Activated CD8-positive, alpha-beta T cell treated with anti-CD3 and anti-CD28 coated beads for 36 hours (primary cell): Measurements from ENCODE around the gene TMX2. TPM values are rescaled to one million over a fixed set of nuclear protein-coding genes. Genes with fewer than 3 reads are reported as not detected.

Source experiments
- ATAC-seq: fragments of 200-7000 bp; cut with Tn5 transposase; one replicate; pipeline ENCODE4 v1.10.0; 2021; ENCODE audit warnings: mild to moderate bottlenecking, moderate library complexity
- CTCF ChIA-PET: fragments of 350-600 bp; sonication (Branson Sonifier 250); formaldehyde crosslinking; loops from one replicate; lab custom pipeline; 2021; ENCODE audit warnings: antibody characterized with exemption; lab: Charles Lee
- POLR2A ChIA-PET: fragments of 350-600 bp; sonication (Branson Sonifier 250); formaldehyde crosslinking; loops from one replicate; lab custom pipeline; 2021; ENCODE audit warnings: antibody characterized with exemption; lab: Charles Lee
- DNase-seq: peaks from one replicate; pipeline ENCODE4 v3.0.0-alpha.2; 2020
- H3K27ac Mint-ChIP-seq: one replicate; pipeline ENCODE4 v1.8.0; 2021; ENCODE audit warnings: mild to moderate bottlenecking, mixed read lengths
- H3K27me3 Mint-ChIP-seq: one replicate; pipeline ENCODE4 v1.8.0; 2021; ENCODE audit warnings: mixed read lengths
- H3K36me3 Mint-ChIP-seq: one replicate; pipeline ENCODE4 v1.8.0; 2021; ENCODE audit warnings: low read depth, mixed read lengths
- H3K4me1 Mint-ChIP-seq: one replicate; pipeline ENCODE4 v1.8.0; 2021; ENCODE audit warnings: low read depth, mixed read lengths
- H3K4me3 Mint-ChIP-seq: one replicate; pipeline ENCODE4 v1.8.0; 2021; ENCODE audit warnings: mild to moderate bottlenecking, moderate library complexity, mixed read lengths
- H3K9me3 Mint-ChIP-seq: one replicate; pipeline ENCODE4 v1.8.0; 2021; ENCODE audit warnings: mixed read lengths
- intact Hi-C: fragments of 100-400 bp; cut with micrococcal nuclease; formaldehyde crosslinking; loops from one replicate; pipeline ENCODE4 v1.10.0; 2022
- total RNA-seq, 2 experiments: library from RNA; stranded (reverse); gene quantifications; one replicate each; pipeline ENCODE4 v1.2.3, GENCODE V29; 2021
- TF ChIP-seq, protein P1 (sequence below): fragments of 200-600 bp; IDR thresholded peaks from one replicate; pipeline ENCODE4 v1.8.0; 2022; ENCODE audit warnings: antibody characterized with exemption, mild to moderate bottlenecking

Gene TMX2
- total RNA-seq, 2 experiments from 2014 or later = 53.1 to 58.6 TPM

DNA sequence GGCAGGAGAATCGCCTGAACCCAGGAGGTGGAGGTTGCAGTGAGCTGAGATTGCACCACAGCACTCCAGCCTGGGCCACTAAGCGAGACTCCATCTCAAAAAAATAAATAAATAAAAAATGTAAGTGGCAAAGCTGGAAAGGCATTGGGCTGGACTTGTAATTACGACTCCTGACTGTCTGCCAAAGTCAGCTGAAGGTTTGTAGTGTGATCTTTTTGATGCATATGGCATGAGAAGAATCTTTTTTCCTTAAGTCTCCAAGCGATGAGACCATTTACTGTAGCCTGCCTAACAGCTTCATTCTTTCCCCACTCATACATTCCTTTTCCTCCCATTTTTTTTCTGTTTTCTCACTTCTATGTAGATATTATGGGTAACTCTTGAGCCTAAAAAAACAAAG lies 74.0 kb downstream of the TMX2 start:
- peaks cover 19% of the 10 kb centered on the region for H3K4me1 Mint-ChIP-seq
- H3K36me3 Mint-ChIP-seq = no peaks in the 10 kb centered on the region
- H3K27ac Mint-ChIP-seq = no peak overlapping the region
- ChIA-PET CTCF (interaction anchor here (1.3 kb wide), 1 partner anchor 14 kb away, joined by 6 read pairs; no protein-coding TSS in a partner anchor), POLR2A (no interaction called here)
- intact Hi-C loops = no loop called here
- ATAC-seq (no peak), DNase-seq (no peak)
- no peaks in the 10 kb centered on the region for H3K9me3 Mint-ChIP-seq
- H3K27me3 Mint-ChIP-seq = no peaks in the 10 kb centered on the region
- TF ChIP-seq, protein P1, sequence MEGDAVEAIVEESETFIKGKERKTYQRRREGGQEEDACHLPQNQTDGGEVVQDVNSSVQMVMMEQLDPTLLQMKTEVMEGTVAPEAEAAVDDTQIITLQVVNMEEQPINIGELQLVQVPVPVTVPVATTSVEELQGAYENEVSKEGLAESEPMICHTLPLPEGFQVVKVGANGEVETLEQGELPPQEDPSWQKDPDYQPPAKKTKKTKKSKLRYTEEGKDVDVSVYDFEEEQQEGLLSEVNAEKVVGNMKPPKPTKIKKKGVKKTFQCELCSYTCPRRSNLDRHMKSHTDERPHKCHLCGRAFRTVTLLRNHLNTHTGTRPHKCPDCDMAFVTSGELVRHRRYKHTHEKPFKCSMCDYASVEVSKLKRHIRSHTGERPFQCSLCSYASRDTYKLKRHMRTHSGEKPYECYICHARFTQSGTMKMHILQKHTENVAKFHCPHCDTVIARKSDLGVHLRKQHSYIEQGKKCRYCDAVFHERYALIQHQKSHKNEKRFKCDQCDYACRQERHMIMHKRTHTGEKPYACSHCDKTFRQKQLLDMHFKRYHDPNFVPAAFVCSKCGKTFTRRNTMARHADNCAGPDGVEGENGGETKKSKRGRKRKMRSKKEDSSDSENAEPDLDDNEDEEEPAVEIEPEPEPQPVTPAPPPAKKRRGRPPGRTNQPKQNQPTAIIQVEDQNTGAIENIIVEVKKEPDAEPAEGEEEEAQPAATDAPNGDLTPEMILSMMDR = no peak
- H3K4me3 Mint-ChIP-seq = no peak overlapping the region

DNA sequence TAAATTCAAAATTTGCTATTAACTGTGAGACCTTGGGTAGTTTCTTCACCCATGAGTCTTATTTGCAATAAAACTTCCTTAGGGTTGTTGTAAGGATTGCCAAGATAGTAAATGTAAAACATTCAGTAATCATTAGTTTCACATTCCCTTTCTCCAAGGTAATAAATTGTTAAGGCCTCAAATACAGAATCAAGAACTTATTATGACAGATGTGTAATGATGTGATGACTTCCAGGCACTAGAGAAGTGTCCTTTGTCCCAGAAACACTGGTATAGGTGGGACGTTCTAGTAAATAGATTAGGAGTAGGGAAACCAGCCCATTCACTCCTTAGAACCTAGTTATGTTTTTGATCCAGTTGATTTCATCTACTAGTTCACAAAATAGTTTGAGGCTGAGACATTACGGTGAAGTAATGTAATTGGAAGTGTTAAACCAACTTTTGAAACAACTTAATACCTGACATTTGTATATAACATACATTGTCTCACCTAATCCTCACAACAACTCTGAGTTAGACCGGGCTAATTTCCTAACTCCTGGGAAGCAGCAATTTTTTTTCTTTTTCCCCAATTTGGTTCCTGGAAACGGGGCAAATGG lies 74.7 kb downstream of the TMX2 start:
- no peak overlapping the region for H3K4me3 Mint-ChIP-seq
- intact Hi-C loops = no loop called here
- ATAC-seq (no peak), DNase-seq (no peak)
- ChIA-PET POLR2A (no interaction called here), CTCF (interaction anchor here (1.3 kb wide), 1 partner anchor 14 kb away, joined by 6 read pairs; no protein-coding TSS in a partner anchor)
- peaks cover 19% of the 10 kb centered on the region for H3K4me1 Mint-ChIP-seq
- H3K27me3 Mint-ChIP-seq = no peaks in the 10 kb centered on the region
- no peak overlapping the region for H3K27ac Mint-ChIP-seq
- peaks cover 1% of the 10 kb centered on the region for H3K36me3 Mint-ChIP-seq
- TF ChIP-seq, protein P1 = no peak
- H3K9me3 Mint-ChIP-seq = no peaks in the 10 kb centered on the region

DNA sequence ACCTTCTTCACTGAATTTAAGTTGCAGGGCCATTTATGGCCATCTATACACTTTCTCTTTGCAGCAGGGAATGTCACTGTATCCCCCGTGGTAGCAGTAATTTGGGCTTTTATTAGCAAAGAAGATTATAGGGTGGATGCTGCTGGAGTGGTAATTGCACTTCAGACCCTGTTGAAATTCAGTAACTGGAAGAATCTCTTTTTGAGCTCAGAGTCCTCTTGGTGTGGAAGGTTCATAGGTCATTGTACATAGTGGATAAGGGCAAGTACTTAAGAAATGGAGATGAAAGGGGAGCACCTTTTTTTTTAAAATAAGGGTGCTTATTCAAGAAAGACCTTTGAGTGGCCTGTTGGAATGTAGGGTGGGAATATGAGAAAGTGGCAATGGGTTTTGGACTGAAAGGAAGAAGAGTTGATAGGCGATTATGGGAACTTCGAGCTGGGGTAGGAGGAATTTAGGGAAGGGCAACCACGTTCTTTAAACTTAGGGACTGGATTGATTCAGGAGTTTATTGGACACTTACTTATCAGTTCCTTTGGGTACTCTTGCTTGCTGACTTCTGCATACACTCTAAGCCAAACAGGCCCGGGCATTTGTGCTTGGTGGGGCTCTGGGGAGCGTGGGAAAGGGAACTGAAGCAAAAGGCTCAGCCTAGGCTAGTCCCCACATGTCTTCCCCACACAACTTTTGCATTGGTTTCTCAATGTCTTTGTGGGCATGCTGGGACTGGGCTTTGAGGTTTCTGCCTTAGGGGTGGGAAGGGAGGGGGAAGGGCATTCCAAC lies 75.7 kb downstream of the TMX2 start:
- TF ChIP-seq, protein P1 = no peak
- POLR2A ChIA-PET = interaction anchor here (0.7 kb wide), 1 partner anchor 391 kb away, joined by 3 read pairs; no protein-coding TSS in a partner anchor

DNA sequence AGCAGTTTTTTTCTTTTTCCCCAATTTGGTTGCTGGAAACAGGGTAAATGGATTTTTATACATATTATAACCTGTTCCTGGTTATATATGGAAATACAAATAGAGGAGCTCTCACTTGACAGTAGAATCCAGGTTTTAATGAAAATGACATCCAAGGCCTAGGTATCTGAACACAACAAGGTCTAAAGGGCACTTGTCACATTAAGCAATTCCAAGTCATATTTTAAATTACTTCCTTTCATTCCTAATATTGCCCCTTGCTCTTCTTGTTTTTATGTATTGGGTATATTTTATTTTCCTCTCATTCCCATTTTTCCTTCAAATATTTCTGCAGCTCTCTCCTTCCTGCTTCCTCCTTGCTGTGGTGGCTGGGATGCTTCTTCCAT lies 76.3 kb downstream of the TMX2 start:
- Mint-ChIP-seq H3K27ac (no peak overlapping the region), H3K36me3 (peaks cover 4% of the 10 kb centered on the region), H3K27me3 (no peaks in the 10 kb centered on the region), H3K4me3 (no peak overlapping the region), H3K9me3 (no peaks in the 10 kb centered on the region), H3K4me1 (peaks cover 30% of the 10 kb centered on the region)
- TF ChIP-seq, protein P1 = no peak
- intact Hi-C loops = no loop called here
- ChIA-PET CTCF (interaction anchor here (2.5 kb wide), 1 partner anchor 12 kb away, joined by 13 read pairs; no protein-coding TSS in a partner anchor), POLR2A (no interaction called here)
- ATAC-seq (no peak), DNase-seq (no peak)

More for the DNA sequence above, 75.7 kb downstream of the TMX2 start:
- DNase-seq (no peak), ATAC-seq (no peak)
- no peak overlapping the region for H3K27ac Mint-ChIP-seq
- peaks cover 24% of the 10 kb centered on the region for H3K4me1 Mint-ChIP-seq
- H3K27me3 Mint-ChIP-seq = no peaks in the 10 kb centered on the region
- H3K4me3 Mint-ChIP-seq = no peak overlapping the region
- H3K9me3 Mint-ChIP-seq = no peaks in the 10 kb centered on the region
- H3K36me3 Mint-ChIP-seq = peaks cover 4% of the 10 kb centered on the region
- intact Hi-C loops = no loop called here
- CTCF ChIA-PET = interaction anchor here (2.5 kb wide), 1 partner anchor 13 kb away, joined by 13 read pairs; no protein-coding TSS in a partner anchor

Other genes starting within 250 kb of the TMX2 start
- 10 to 100 TPM; 32.1 to 34.0 TPM for gene SLC43A1, start 196.9 kb upstream of the TMX2 start, total RNA-seq
- gene TIMM10, start 181.8 kb upstream of the TMX2 start, total RNA-seq = 10 to 100 TPM; 75.2 to 84.2 TPM
- gene SMTNL1, start 175.0 kb upstream of the TMX2 start, total RNA-seq = not detected
- gene UBE2L6, start 144.9 kb upstream of the TMX2 start, total RNA-seq = 100 to 1,000 TPM; 148 to 159 TPM
- not detected for gene SERPING1, start 114.9 kb upstream of the TMX2 start, total RNA-seq
- gene YPEL4, start 62.7 kb upstream of the TMX2 start, total RNA-seq = under 1 TPM; 0.43 to 0.54 TPM
- gene CLP1, start 54.8 kb upstream of the TMX2 start, total RNA-seq = 10 to 100 TPM; 16.2 to 16.9 TPM
- 10 to 100 TPM; 53.7 to 54.8 TPM for gene ZDHHC5, start 44.5 kb upstream of the TMX2 start, total RNA-seq
- gene MED19, start 378 bp upstream of the TMX2 start, total RNA-seq = 10 to 100 TPM in 1 of 2 experiments, 1 to 10 TPM in 1; 9.1 to 10.3 TPM
- gene SELENOH, start 28.9 kb downstream of the TMX2 start, total RNA-seq = 100 to 1,000 TPM; 257 to 265 TPM
- not detected for gene BTBD18, start 39.2 kb downstream of the TMX2 start, total RNA-seq
- gene CTNND1, start 49.2 kb downstream of the TMX2 start, total RNA-seq = 1 to 10 TPM; 7.3 to 7.9 TPM